ENCODE results near the gene CTBP1. TPM values are rescaled to one million over a fixed set of nuclear protein-coding genes. Genes with fewer than 3 reads are reported as not detected.
"Not testable (repeated sequence)": the region's sequence is repeated elsewhere in the genome, so short reads cannot be mapped to it uniquely, and the experiment has no call there.

Gene CTBP1
- total and polyA plus RNA-seq, 2 donors from 2014 or later: 96.1 to 170 TPM

DNA sequence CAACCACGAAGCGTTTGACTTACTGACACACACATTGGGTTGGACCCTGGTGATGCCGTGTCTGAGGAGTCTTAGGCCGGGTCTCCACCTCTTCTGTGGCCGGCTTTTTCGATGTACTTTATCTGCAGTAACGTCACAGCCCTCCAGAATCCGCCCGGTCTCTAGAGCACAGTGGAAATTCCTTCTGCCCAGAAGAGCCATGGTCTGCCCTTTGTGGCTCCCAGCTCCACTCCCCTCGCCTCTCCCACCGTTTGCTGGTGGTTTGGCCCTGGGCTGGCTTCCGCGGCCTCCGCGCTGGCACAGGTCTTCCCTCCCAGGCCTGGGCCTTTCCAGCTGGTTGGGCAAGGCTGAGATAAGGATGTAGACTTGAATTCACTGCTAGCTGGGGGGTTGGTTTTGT is 45.1 kb upstream of the CTBP1 start:
- H3K36me3 ChIP-seq (ENCODE audit: control insufficient read depth in 2 of 3, insufficient read depth in 3 of 3, low read length in 3 of 3): peaks cover 0 to 5% (median 3%) of the 10 kb centered on the region in 3 donors
- no peak overlapping the region for H3K9ac ChIP-seq (ENCODE audit: low read length in 3 of 3)
- no peaks in the 10 kb centered on the region for H3K9me3 ChIP-seq (ENCODE audit: control insufficient read depth in 2 of 3, insufficient read depth in 1 of 3, low read length in 3 of 3)
- no peak overlapping the region for H3K27ac ChIP-seq (ENCODE audit: low read depth in 2 of 2, low read length in 2 of 2)
- DNase-seq: peak in 2 of 5 donors; percentile 33 to 53
- peaks cover 0 to 37% (median 18%) of the 10 kb centered on the region in 3 donors for H3K4me1 ChIP-seq (ENCODE audit: control insufficient read depth in 2 of 3, insufficient read depth in 2 of 3, low read depth in 1 of 3, low read length in 3 of 3)
- TF ChIP-seq, protein P1, sequence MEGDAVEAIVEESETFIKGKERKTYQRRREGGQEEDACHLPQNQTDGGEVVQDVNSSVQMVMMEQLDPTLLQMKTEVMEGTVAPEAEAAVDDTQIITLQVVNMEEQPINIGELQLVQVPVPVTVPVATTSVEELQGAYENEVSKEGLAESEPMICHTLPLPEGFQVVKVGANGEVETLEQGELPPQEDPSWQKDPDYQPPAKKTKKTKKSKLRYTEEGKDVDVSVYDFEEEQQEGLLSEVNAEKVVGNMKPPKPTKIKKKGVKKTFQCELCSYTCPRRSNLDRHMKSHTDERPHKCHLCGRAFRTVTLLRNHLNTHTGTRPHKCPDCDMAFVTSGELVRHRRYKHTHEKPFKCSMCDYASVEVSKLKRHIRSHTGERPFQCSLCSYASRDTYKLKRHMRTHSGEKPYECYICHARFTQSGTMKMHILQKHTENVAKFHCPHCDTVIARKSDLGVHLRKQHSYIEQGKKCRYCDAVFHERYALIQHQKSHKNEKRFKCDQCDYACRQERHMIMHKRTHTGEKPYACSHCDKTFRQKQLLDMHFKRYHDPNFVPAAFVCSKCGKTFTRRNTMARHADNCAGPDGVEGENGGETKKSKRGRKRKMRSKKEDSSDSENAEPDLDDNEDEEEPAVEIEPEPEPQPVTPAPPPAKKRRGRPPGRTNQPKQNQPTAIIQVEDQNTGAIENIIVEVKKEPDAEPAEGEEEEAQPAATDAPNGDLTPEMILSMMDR (IDR thresholded peaks at IDR 0.05; ENCODE audit: borderline replicate concordance, extremely low read depth, insufficient read depth): no peak
- H3K4me3 ChIP-seq (ENCODE audit: low read length in 3 of 3): no peak overlapping the region
- intact Hi-C loops (cut with DNase I): no loop called here
- no peak for FAIRE-seq
- no peaks in the 10 kb centered on the region for H3K27me3 ChIP-seq (ENCODE audit: control insufficient read depth, insufficient read depth, low read length)

DNA sequence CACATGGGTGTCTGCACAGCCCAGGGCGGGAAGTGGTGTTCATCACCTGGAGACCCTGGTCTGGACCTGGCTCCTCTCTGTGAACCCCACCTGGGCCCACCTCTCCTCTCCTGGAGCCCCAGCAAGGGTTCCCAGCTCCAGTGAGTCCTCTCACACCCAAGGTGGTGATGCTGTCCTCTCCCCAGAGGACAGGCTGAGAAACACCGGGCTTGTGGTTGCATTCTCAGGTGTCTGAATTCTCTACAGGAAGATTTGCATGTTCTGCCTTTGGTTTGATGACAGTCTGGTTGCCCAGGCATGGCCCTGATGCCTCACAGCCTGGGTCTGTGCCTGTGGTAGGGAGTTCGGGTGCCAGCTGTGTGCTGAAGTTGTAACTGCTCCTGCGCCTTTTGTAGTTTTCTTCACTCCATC is 44.6 kb upstream of the CTBP1 start:
- Histone ChIP-seq H3K9ac (ENCODE audit: low read length in 3 of 3) (no peak overlapping the region), H3K4me3 (ENCODE audit: low read length in 3 of 3) (no peak overlapping the region), H3K36me3 (ENCODE audit: control insufficient read depth in 2 of 3, insufficient read depth in 3 of 3, low read length in 3 of 3) (peaks cover 0 to 5% (median 3%) of the 10 kb centered on the region in 3 donors), H3K27me3 (ENCODE audit: control insufficient read depth, insufficient read depth, low read length) (no peaks in the 10 kb centered on the region), H3K4me1 (ENCODE audit: control insufficient read depth in 2 of 3, insufficient read depth in 2 of 3, low read depth in 1 of 3, low read length in 3 of 3) (peaks cover 2 to 37% (median 21%) of the 10 kb centered on the region in 3 donors), H3K9me3 (ENCODE audit: control insufficient read depth in 2 of 3, insufficient read depth in 1 of 3, low read length in 3 of 3) (no peaks in the 10 kb centered on the region), H3K27ac (ENCODE audit: low read depth in 2 of 2, low read length in 2 of 2) (no peak overlapping the region)
- intact Hi-C loops (cut with DNase I): no loop called here
- DNase-seq (peak in 1 of 5 donors; percentile 49), FAIRE-seq (no peak)
- TF ChIP-seq, protein P1 (IDR thresholded peaks at IDR 0.05; ENCODE audit: borderline replicate concordance, extremely low read depth, insufficient read depth): no peak

- H3K9me3 ChIP-seq (ENCODE audit: control insufficient read depth in 2 of 3, insufficient read depth in 1 of 3, low read length in 3 of 3); DNase-seq; H3K27me3 ChIP-seq (ENCODE audit: control insufficient read depth, insufficient read depth, low read length); H3K27ac ChIP-seq (ENCODE audit: low read depth in 2 of 2, low read length in 2 of 2); H3K36me3 ChIP-seq (ENCODE audit: control insufficient read depth in 2 of 3, insufficient read depth in 3 of 3, low read length in 3 of 3); FAIRE-seq; H3K9ac ChIP-seq (ENCODE audit: low read length in 3 of 3); H3K4me3 ChIP-seq (ENCODE audit: low read length in 3 of 3); intact Hi-C loops (cut with DNase I): not testable (repeated sequence)
- peaks cover 2 to 37% (median 21%) of the 10 kb centered on the region in 3 donors for H3K4me1 ChIP-seq (ENCODE audit: control insufficient read depth in 2 of 3, insufficient read depth in 2 of 3, low read depth in 1 of 3, low read length in 3 of 3)
These were observed 43.7 kb upstream of the CTBP1 start for GRCh38 chr4:1292703-1293011.

DNA sequence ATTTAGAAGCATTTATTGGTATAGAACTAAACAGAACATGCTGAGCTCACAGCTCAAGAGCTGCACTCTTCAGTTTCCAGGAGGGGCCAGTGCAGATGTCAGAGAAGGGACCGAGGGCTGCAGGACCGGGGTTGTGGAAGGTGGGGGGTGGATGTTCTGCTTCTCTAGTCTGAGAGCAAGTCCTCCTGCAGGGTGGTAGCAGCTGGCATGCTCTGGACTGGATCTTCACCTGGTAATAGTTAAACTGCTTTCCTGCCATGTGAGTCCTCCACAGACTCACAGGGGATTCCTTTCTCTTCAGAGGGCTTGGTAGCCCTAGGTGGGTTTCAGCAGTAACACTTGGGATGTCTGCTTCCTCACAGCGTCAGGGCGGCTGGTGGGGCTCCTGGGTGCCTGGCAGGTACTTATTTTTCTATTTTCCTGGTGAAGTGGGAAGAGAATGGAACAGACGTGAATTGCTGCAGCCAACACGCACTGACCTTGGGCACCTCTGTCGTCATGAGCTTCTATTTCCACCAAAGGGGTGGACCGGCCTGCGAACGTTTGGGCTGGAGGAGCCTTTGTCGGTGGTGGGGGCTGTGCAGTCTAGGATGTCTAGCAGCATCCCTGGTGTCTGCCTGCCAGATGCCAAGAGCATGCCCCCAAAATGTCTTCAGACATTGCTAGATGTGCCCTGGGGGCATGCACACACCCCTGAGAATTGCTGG is 43.2 kb upstream of the CTBP1 start:
- H3K4me1 ChIP-seq (ENCODE audit: control insufficient read depth in 2 of 3, insufficient read depth in 2 of 3, low read depth in 1 of 3, low read length in 3 of 3): peaks cover 2 to 37% (median 21%) of the 10 kb centered on the region in 3 donors
- no peak overlapping the region for H3K27ac ChIP-seq (ENCODE audit: low read depth in 2 of 2, low read length in 2 of 2)
- no peak overlapping the region for H3K4me3 ChIP-seq (ENCODE audit: low read length in 3 of 3)
- intact Hi-C loops (cut with DNase I): no loop called here
- DNase-seq: peak in 1 of 5 donors; percentile 36
- H3K9ac ChIP-seq (ENCODE audit: low read length in 3 of 3): peak overlapping the region in 1 of 3 donors; percentile 87
- peaks cover 0 to 3% (median under 1%) of the 10 kb centered on the region in 3 donors for H3K36me3 ChIP-seq (ENCODE audit: control insufficient read depth in 2 of 3, insufficient read depth in 3 of 3, low read length in 3 of 3)
- no peaks in the 10 kb centered on the region for H3K27me3 ChIP-seq (ENCODE audit: control insufficient read depth, insufficient read depth, low read length)
- no peak for FAIRE-seq
- TF ChIP-seq, protein P1 (IDR thresholded peaks at IDR 0.05; ENCODE audit: borderline replicate concordance, extremely low read depth, insufficient read depth): no peak
- no peaks in the 10 kb centered on the region for H3K9me3 ChIP-seq (ENCODE audit: control insufficient read depth in 2 of 3, insufficient read depth in 1 of 3, low read length in 3 of 3)
